Karpas-422 (cell line): ENCODE data around the gene GPA33. TPM values are rescaled to one million over a fixed set of nuclear protein-coding genes. Genes with fewer than 3 reads are reported as not detected.

Experiments used
- DNase-seq: peaks from one replicate; pipeline ENCODE4 v3.0.0-alpha.2; 2015
- H2AFZ ChIP-seq: fragments of 200-600 bp; sonication (generic); 2 replicates; pipeline ENCODE4 v1.6.1; 2014; ENCODE audit warnings: antibody characterized with exemption, low read length, mixed read lengths
- H3K27ac ChIP-seq: fragments of 200-600 bp; sonication (generic); 2 replicates; pipeline ENCODE4 v1.5.1; 2014; ENCODE audit warnings: mild to moderate bottlenecking, low read length, moderate library complexity
- H3K27me3 ChIP-seq: fragments of 200-600 bp; sonication (generic); 2 replicates; pipeline ENCODE4 v1.6.1; 2014; ENCODE audit warnings: low read length, mixed read lengths
- H3K36me3 ChIP-seq: fragments of 200-600 bp; sonication (generic); 2 replicates; pipeline ENCODE4 v1.6.1; 2014; ENCODE audit warnings: low read length, mixed read lengths; ENCODE audit not compliant: insufficient read depth
- H3K4me1 ChIP-seq: fragments of 200-600 bp; sonication (generic); 2 replicates; pipeline ENCODE4 v1.6.1; 2014; ENCODE audit warnings: mild to moderate bottlenecking, low read length, mixed read lengths
- H3K4me2 ChIP-seq: fragments of 200-600 bp; sonication (generic); 2 replicates; pipeline ENCODE4 v1.6.1; 2014; ENCODE audit warnings: low read length, low read depth, mild to moderate bottlenecking; ENCODE audit not compliant: poor library complexity, severe bottlenecking
- H3K4me3 ChIP-seq: fragments of 200-600 bp; sonication (generic); 2 replicates; pipeline ENCODE4 v1.5.1; 2014; ENCODE audit warnings: mild to moderate bottlenecking, antibody characterized with exemption, low read length, mixed read lengths
- H3K79me2 ChIP-seq: fragments of 200-600 bp; sonication (generic); 2 replicates; pipeline ENCODE4 v1.6.1; 2014; ENCODE audit warnings: mild to moderate bottlenecking, low read length, mixed read lengths
- H3K9ac ChIP-seq: fragments of 200-600 bp; sonication (generic); 2 replicates; pipeline ENCODE4 v1.6.0; 2014; ENCODE audit warnings: low read length
- H3K9me2 ChIP-seq: fragments of 200-600 bp; sonication (generic), shearing (Covaris generic); replicated peaks from 2 replicates; pipeline ENCODE4 v1.6.0; 2014; ENCODE audit warnings: mild to moderate bottlenecking, low read length, moderate library complexity; ENCODE audit not compliant: insufficient read depth
- H3K9me3 ChIP-seq: fragments of 300-700, 200-600 bp; sonication (generic); 2 replicates; pipeline ENCODE4 v1.6.1; 2014; ENCODE audit warnings: low read length, mixed read lengths
- H4K20me1 ChIP-seq: fragments of 200-600 bp; sonication (generic); 2 replicates; pipeline ENCODE4 v1.6.1; 2014; ENCODE audit warnings: mild to moderate bottlenecking, antibody characterized with exemption, low read length, low read depth; ENCODE audit not compliant: insufficient read depth
- total RNA-seq: library from RNA; depleted of rRNA; stranded (reverse); fragments of >200 nt; shearing (Covaris generic); gene quantifications from 2 replicates; pipeline ENCODE4 v1.2.3, GENCODE V29; 2014; ENCODE audit warnings: low replicate concordance

The GPA33 gene
- total RNA-seq, 1 experiment from 2014 or later = not detected

GRCh38 chr1:167132301-167133010 lies 42.3 kb upstream of the GPA33 start:
- H2AFZ ChIP-seq = no peak overlapping the region
- no peaks in the 10 kb centered on the region for H4K20me1 ChIP-seq
- H3K4me1 ChIP-seq = peaks cover 26% of the 10 kb centered on the region
- H3K9me2 ChIP-seq = no peaks in the 10 kb centered on the region
- no peak overlapping the region for H3K4me3 ChIP-seq
- no peaks in the 10 kb centered on the region for H3K36me3 ChIP-seq
- no peak overlapping the region for H3K4me2 ChIP-seq
- no peaks in the 10 kb centered on the region for H3K79me2 ChIP-seq
- no peak for DNase-seq
- H3K27ac ChIP-seq = no peak overlapping the region
- H3K27me3 ChIP-seq = no peaks in the 10 kb centered on the region
- no peak overlapping the region for H3K9ac ChIP-seq
- H3K9me3 ChIP-seq = no peaks in the 10 kb centered on the region

GRCh38 chr1:167130829-167131510 lies 40.8 kb upstream of the GPA33 start:
- no peaks in the 10 kb centered on the region for H3K36me3 ChIP-seq
- no peaks in the 10 kb centered on the region for H4K20me1 ChIP-seq
- H3K4me2 ChIP-seq = no peak overlapping the region
- H3K4me3 ChIP-seq = no peak overlapping the region
- no peaks in the 10 kb centered on the region for H3K27me3 ChIP-seq
- H3K4me1 ChIP-seq = peaks cover 11% of the 10 kb centered on the region
- no peaks in the 10 kb centered on the region for H3K79me2 ChIP-seq
- no peak overlapping the region for H3K27ac ChIP-seq
- H3K9me2 ChIP-seq = no peaks in the 10 kb centered on the region
- no peak for DNase-seq
- H2AFZ ChIP-seq = no peak overlapping the region
- H3K9ac ChIP-seq = no peak overlapping the region
- H3K9me3 ChIP-seq = no peaks in the 10 kb centered on the region

- Histone ChIP-seq H3K36me3 (no peaks in the 10 kb centered on the region), H3K4me1 (peaks cover 7% of the 10 kb centered on the region; the same call in 1 of the 2 replicates), H3K79me2 (no peaks in the 10 kb centered on the region), H3K27ac (no peak overlapping the region), H3K9ac (no peak overlapping the region), H4K20me1 (no peaks in the 10 kb centered on the region), H3K9me2 (no peaks in the 10 kb centered on the region), H3K27me3 (no peaks in the 10 kb centered on the region), H3K4me3 (no peak overlapping the region), H3K9me3 (no peaks in the 10 kb centered on the region), H3K4me2 (no peak overlapping the region), H2AFZ (no peak overlapping the region)
- DNase-seq = peak; percentile 54
These were observed 38.4 kb upstream of the GPA33 start for GRCh38 chr1:167128261-167129227.

- H4K20me1 ChIP-seq = no peaks in the 10 kb centered on the region
- H3K4me1 ChIP-seq = peaks cover under 1% of the 10 kb centered on the region; the same call in 1 of the 2 replicates
- no peaks in the 10 kb centered on the region for H3K27me3 ChIP-seq
- H3K36me3 ChIP-seq = no peaks in the 10 kb centered on the region
- H3K79me2 ChIP-seq = no peaks in the 10 kb centered on the region
- no peaks in the 10 kb centered on the region for H3K9me3 ChIP-seq
- H3K4me3 ChIP-seq = no peak overlapping the region
- H3K9me2 ChIP-seq = no peaks in the 10 kb centered on the region
- no peak overlapping the region for H3K27ac ChIP-seq
- no peak overlapping the region for H3K4me2 ChIP-seq
- no peak for DNase-seq
- H2AFZ ChIP-seq = no peak overlapping the region
- no peak overlapping the region for H3K9ac ChIP-seq
These were observed 37.5 kb upstream of the GPA33 start for GRCh38 chr1:167127661-167128060.

GRCh38 chr1:167127236-167127635 lies 37.1 kb upstream of the GPA33 start:
- Histone ChIP-seq H4K20me1 (no peaks in the 10 kb centered on the region), H3K9me3 (no peaks in the 10 kb centered on the region), H2AFZ (no peak overlapping the region), H3K36me3 (no peaks in the 10 kb centered on the region), H3K27me3 (no peaks in the 10 kb centered on the region), H3K4me2 (no peak overlapping the region), H3K9ac (no peak overlapping the region), H3K79me2 (no peaks in the 10 kb centered on the region), H3K4me3 (no peak overlapping the region), H3K9me2 (no peaks in the 10 kb centered on the region), H3K27ac (no peak overlapping the region), H3K4me1 (no peaks in the 10 kb centered on the region)
- no peak for DNase-seq

- no peak overlapping the region for H3K9ac ChIP-seq
- no peak overlapping the region for H3K4me3 ChIP-seq
- no peaks in the 10 kb centered on the region for H3K4me1 ChIP-seq
- no peaks in the 10 kb centered on the region for H4K20me1 ChIP-seq
- DNase-seq = no peak
- no peak overlapping the region for H3K4me2 ChIP-seq
- H2AFZ ChIP-seq = no peak overlapping the region
- no peaks in the 10 kb centered on the region for H3K9me2 ChIP-seq
- no peaks in the 10 kb centered on the region for H3K79me2 ChIP-seq
- H3K36me3 ChIP-seq = no peaks in the 10 kb centered on the region
- H3K9me3 ChIP-seq = no peaks in the 10 kb centered on the region
- H3K27ac ChIP-seq = no peak overlapping the region
- no peaks in the 10 kb centered on the region for H3K27me3 ChIP-seq
These were observed 36.6 kb upstream of the GPA33 start for GRCh38 chr1:167126811-167127210.

- Histone ChIP-seq H3K9me2 (no peaks in the 10 kb centered on the region), H3K27ac (no peak overlapping the region), H2AFZ (no peak overlapping the region), H4K20me1 (no peaks in the 10 kb centered on the region), H3K79me2 (no peaks in the 10 kb centered on the region), H3K36me3 (no peaks in the 10 kb centered on the region), H3K9me3 (no peaks in the 10 kb centered on the region), H3K9ac (no peak overlapping the region), H3K4me2 (no peak overlapping the region), H3K4me1 (no peaks in the 10 kb centered on the region), H3K4me3 (no peak overlapping the region), H3K27me3 (no peaks in the 10 kb centered on the region)
- DNase-seq = no peak
These were observed 36.1 kb upstream of the GPA33 start for GRCh38 chr1:167126317-167126716.

- no peaks in the 10 kb centered on the region for H3K27me3 ChIP-seq
- H3K4me1 ChIP-seq = no peaks in the 10 kb centered on the region
- H3K9ac ChIP-seq = no peak overlapping the region
- H3K27ac ChIP-seq = no peak overlapping the region
- H3K9me2 ChIP-seq = no peaks in the 10 kb centered on the region
- no peaks in the 10 kb centered on the region for H3K79me2 ChIP-seq
- H2AFZ ChIP-seq = no peak overlapping the region
- no peaks in the 10 kb centered on the region for H4K20me1 ChIP-seq
- H3K4me2 ChIP-seq = no peak overlapping the region
- H3K4me3 ChIP-seq = no peak overlapping the region
- no peaks in the 10 kb centered on the region for H3K9me3 ChIP-seq
- no peak for DNase-seq
- no peaks in the 10 kb centered on the region for H3K36me3 ChIP-seq
These were observed 32.4 kb upstream of the GPA33 start for GRCh38 chr1:167122568-167122967.
